GM21526 (cell line): ENCODE results near the gene GPATCH1.

Experiments
- ATAC-seq: cut with Tn5 transposase; IDR thresholded peaks from one replicate; pipeline ENCODE4 v1.9.1; 2021; ENCODE audit warnings: moderate library complexity; ENCODE audit not compliant: unreplicated experiment, low FRiP score

Gene GPATCH1

GRCh38 chr19:33063753-33064457, 17.1 kb upstream of the GPATCH1 start:
- no peak for ATAC-seq

DNA sequence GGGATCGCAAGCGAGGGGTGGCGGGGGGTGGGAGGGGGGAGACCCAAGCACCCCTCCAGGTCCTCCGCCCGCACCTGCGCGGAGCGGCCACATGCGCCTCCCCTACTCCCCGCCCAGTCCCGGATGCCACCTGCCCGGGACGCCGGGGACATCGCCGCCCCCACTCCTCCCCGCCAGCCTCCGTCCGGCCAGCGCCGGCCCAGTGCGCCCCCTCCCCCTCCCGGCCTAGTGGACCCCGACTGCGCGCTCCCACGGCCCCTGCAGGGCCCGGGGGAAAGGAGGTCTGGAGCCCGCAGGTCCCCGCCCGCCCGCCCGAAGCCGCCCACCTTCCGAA, 16.6 kb upstream of the GPATCH1 start:
- ATAC-seq, result no peak

DNA sequence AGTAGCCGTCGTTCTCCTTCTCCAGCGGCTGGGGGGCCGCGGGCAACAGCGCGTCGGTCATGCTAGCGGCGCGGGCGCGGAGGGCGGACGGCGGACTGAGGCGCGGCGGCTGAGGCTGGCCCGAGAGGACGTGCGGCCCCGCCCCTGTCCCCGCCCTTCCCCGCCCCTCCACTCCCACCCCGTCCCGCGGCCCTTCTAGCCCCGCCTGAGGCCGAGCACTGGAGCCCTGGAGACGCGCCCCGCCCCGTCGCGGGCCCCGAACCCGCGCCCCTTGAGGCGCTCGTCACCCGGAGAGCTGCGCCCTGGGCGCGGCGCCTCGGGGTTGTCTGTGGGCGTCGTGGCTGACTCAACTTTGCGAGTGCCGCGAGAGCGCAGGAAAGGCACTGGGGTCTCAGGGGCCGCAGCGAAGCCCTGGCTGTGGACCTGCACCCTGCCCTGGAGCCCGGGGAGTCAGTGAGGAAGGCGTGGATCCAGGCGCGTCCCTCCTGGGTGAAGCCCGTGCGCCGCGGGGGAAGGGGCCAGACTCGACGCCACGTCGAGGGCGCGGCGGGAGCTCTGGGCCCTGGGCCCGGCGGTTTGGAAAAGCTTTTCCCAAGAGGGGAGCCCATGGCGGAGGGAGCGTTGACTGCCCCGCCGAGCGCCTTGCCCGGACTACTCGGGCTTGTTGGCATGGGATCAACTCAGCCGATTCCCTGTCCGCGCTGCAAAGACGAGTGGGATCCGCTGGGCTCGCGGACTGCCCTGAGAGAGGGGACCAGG, 16.0 kb upstream of the GPATCH1 start, which contains the start of gene RHPN2:
Gene RHPN2, minus strand, starts transcription at position 97 of the 759 bp plus-strand sequence. Its CDS starts 36 bp downstream, at position 61.
- peak; percentile 48 for ATAC-seq

DNA sequence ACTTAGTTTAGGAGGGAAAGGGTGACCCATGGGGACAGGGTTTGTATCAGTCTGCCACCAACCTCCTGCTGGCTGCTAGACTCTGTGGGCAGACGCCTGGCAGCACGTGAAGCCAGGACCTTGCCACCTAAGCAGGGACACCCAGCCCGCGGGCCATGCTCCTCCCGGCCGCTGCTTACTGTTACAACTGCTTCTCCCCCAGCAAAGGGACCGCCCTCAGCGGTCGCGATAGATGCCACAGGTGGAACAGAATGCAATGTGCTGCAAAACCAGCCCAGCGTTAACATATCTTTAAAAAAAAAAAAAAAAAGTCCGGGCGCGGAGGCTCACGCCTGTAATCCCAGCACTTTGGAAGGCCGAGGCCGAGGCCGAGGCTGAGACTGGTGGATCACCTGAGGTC, 14.4 kb upstream of the GPATCH1 start:
- ATAC-seq, result no peak

DNA sequence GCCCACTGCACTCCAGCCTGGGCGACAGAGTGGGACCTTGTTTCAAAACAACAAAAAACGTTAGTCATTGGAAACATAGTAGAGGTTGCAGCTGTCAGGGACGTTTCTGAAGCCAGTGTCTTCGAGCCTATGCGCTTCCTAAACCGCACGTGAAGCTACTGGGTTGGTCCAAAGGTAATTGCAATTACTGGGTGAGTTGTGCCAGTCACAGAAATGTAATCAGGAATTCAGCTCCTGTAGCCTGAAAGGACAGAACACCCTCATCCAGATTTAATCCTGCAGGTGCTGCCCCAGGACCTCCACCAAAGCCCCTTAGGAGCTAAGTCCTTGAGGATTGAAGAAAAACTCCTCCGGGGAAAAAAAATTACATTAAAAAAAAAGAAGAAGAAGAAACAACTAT, 13.9 kb upstream of the GPATCH1 start:
- ATAC-seq, result no peak

- no peak for ATAC-seq
Observed at GRCh38 chr19:33071887-33072286, 9.1 kb upstream of the GPATCH1 start.

- no peak for ATAC-seq
Observed at GRCh38 chr19:33075519-33075918, 5.5 kb upstream of the GPATCH1 start.

DNA sequence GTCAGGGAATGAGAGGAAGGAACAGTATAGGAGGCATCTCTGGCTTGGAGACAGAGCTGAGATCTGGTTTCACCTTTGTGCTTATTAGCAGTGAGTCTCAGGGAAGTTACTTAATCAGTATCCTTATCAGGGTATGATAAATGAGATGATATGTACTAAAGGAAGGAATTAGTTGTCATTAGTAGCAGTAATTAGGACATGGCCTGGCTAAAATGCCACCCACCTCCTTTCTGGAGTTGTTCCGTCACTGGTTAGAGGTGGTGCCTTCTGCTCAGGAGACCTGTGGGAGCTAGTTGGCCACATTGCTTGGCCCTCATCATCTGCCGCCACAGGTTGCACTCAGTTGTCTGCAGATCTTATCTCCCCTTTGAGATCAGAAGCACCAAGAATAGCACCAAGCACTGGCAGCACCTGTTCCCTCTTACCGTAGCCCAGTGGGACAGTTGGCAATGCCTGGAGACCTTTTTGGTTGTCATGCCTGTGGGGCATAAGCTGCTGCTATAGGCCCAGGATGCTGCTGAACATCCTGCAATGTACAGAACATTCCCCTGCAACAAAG, 4.7 kb downstream of the GPATCH1 start:
- no peak for ATAC-seq

DNA sequence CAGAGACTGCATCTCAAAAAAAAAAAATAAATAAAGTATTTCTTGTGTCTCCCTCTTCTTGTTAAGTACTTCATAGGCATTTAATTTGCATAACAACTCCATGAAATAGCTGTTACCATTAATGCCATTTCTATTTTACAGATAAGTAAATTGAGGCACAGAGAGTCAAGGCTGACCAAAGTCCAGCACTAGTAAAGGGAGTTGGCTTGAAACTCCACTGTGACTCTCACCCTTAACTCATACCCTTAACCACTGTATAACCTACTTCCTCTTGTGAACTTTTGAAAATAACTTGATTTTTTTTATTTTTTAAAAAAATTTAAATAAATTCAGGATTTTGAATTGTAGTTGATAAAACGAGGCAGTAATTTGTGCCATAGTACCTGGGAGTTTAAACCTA, 6.0 kb downstream of the GPATCH1 start:
- no peak for ATAC-seq

- ATAC-seq, result no peak
Observed at GRCh38 chr19:33089010-33089409, 8.0 kb downstream of the GPATCH1 start.

GRCh38 chr19:33090179-33090578, 9.2 kb downstream of the GPATCH1 start:
- no peak for ATAC-seq

DNA sequence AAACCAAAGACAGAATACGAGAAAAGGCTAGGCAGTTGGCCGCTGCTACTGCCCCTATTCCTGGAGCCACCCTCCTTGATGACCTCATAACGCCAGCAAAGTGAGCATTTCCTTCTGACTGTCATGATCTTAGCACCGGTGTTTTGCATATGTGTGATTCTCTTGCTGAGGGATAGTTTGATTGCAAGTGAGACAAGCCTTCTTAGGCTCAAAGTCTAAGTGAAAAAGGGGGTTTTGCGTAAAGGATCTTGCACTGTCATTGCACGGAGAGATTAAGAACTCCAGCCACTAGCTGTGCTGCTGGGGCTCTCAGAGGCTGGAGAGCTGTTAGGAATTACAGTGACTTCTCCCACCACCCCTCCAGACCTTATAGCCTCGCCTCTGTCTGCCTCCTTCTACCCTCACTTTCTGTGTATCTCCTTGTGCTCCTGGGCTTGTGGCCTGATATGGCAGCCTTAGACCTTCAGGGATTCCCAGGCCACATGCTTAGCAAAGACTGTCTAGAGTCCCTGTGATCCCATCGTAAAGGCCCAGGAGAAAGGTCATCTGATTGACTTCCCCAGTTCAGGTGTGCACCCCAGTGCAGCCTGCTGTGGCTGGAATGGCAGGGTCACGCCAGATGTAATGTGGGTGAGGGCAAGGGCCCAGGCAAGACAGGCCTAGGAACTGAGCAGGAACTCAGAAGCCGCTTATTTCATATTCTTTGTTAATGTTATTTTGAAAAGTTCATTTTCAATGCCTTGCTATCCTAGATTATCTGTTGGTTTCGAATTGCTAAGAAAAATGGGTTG, 12.6 kb downstream of the GPATCH1 start:
- ATAC-seq, result no peak

GRCh38 chr19:33094436-33095067, 13.6 kb downstream of the GPATCH1 start:
- no peak for ATAC-seq

GRCh38 chr19:33096005-33096404, 15.0 kb downstream of the GPATCH1 start:
- no peak for ATAC-seq

- no peak for ATAC-seq
Observed at GRCh38 chr19:33098055-33098534, 17.1 kb downstream of the GPATCH1 start.

DNA sequence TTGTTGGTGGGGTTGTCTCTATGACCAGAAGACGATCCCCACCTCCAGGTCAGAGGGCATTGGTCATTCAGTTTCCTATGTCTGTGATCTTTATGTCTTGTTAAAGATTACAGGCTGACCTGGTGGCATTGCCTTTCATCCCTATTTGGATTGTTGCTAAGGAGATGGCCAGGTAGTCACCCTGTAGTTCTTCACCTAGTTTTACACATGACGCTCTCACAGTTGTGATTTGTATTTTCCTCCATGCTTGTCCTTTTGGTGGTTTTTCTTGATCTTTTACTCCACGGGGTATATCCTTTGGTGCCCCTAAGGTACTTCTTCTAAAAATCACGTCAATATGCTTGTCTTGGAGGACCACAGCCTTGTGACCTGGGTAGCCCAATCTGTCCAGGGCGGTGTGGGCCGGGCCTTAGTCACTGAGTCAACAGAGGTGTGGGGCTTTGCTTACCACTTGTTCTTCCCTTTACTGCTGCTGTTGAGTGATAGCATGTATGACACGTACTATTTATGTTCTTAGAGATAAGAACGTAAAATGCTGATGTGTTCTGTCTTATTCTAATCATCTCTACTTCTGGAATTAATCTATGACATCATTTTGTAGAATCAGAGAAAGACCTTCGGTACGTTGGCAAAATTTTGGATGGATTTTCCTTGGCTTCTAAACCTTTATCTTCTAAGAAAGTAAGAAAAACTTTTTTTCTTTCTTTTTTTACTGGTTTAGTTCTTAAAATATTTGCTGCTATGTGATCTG, 20.1 kb downstream of the GPATCH1 start:
- ATAC-seq, result no peak

DNA sequence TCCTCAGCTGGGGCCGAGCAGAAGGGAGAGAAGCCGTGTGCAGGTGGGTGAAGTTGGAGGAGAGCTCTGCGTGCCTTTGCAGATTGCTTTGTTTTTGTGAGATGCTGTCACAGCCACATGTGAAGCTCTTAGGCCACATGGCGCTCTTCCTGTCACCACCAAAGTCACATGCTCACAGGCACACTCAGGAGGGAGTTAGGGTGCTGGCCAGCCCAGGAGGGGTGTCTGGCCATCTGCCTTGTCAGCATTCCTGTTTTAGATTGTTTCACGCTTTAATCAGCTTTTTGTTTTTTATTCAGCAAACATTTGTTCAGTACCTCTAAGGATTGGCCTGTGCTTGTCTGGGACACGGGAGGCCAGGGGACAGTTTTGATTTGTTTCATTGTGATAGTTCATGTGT, 21.9 kb downstream of the GPATCH1 start:
- no peak for ATAC-seq

GRCh38 chr19:33108161-33108560, 27.2 kb downstream of the GPATCH1 start:
- ATAC-seq, result no peak

DNA sequence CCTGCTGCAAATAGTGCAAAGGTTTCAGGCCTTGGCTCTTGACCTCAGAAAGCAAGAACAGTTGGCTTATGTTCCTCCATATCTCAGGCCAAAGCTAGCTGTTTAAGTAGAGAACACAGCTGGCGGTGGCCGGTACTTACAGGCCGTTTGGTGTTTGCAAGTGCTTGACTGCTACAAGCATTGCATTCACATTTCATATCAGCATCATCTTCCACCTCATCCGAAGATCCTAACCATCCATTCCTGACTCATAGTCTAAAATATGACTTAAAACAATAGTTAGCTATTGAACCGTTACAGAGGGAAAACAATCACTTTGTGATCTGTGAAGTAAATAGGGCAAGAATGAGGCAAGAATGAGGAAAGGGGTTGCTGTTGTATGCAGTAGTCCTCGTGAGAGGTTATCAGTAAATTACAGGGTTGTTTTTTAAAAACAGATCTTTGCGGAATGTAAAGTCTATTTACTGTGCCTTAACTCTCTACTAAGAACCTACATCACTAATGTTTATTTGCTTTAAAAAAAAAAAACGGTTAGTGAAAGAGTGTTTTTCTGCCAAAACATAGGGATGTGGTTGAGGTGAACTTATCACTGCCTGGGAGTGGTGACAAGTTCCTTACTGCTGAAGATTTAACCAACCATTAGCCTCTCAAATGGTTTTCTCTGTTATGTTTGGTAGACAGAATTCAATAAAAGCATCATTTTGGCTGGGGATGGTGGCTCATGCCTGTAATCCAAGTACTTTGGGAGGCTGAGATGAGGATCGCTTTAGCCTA, 29.3 kb downstream of the GPATCH1 start:
- no peak for ATAC-seq
